H7 (cell line): ENCODE measurements around the gene SEL1L. TPM values are rescaled to one million over a fixed set of nuclear protein-coding genes. Genes with fewer than 3 reads are reported as not detected.
A peak's percentile ranks its signal among the peaks of the same experiment; 100 is the strongest.
"Not testable (repeated sequence)": the region's sequence is repeated elsewhere in the genome, so short reads cannot be mapped to it uniquely, and the experiment has no call there.

Experiments
- DNase-seq: peaks from one replicate; pipeline ENCODE4 v3.0.0; 2012
- H3K27me3 ChIP-seq: 2 replicates; pipeline ENCODE4 v1.6.0; 2011; ENCODE audit warnings: mild to moderate bottlenecking, low read length; ENCODE audit not compliant: control insufficient read depth, insufficient read depth
- H3K36me3 ChIP-seq: replicated peaks from 2 replicates; pipeline ENCODE4 v1.5.1; 2011; ENCODE audit warnings: low read length; ENCODE audit not compliant: control insufficient read depth, insufficient read depth
- H3K4me3 ChIP-seq: 2 replicates; pipeline ENCODE4 v1.5.1; 2011; ENCODE audit warnings: low read depth, mild to moderate bottlenecking, control low read depth, low read length, moderate library complexity; ENCODE audit not compliant: insufficient read depth
- total RNA-seq: library from RNA; depleted of rRNA; stranded (reverse); fragments of >200 nt; shearing (Covaris generic); gene quantifications from 2 replicates; pipeline ENCODE4 v1.2.3, GENCODE V29; 2014; rRNA removed

The SEL1L gene
- total RNA-seq, 1 experiment from 2014 or later, result 15.7 TPM

DNA sequence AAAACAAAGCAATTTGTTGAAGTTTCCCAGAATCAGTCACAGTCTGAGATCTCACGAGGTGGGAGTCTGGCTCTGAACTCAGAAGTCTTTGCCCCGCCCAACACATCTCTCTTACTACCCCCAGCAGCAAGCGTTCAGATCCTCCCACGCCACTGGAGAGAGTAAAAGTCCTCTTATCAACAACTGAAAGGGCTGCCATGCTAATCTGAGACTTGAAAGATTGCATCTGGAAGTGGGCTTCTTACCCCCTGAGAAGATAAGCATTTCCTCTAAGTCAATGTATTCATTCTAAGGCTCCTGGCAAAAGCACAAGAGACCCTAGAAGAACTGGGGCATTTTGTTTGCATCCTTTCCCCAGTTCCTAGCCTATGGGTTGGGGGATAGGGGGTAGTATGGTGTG is 99.4 kb downstream of the SEL1L start:
- Histone ChIP-seq H3K4me3 (no peak overlapping the region), H3K36me3 (no peaks in the 10 kb centered on the region), H3K27me3 (peaks cover 11% of the 10 kb centered on the region)
- DNase-seq, result peak; percentile 36

DNA sequence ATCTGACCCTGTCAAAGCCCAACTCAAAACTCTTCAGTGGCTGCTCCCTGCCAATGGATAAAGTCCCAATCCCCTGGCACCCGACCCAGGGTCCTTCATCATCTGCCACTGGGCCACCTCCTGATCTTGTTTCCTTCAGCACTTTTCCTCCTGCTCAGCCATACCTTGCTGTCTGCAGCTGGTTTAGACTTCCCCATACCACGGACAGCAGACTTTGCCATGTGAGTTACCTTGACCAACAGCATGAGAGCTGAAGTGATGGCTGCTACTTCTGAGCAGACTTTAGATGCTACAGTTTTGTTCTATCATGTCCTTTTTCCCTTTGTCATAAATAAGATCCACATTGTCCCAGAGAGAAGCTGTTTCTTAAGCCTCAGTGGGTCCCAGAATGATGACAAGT is 100.3 kb downstream of the SEL1L start:
- peaks cover 11% of the 10 kb centered on the region for H3K27me3 ChIP-seq
- no peak overlapping the region for H3K4me3 ChIP-seq
- no peak for DNase-seq
- H3K36me3 ChIP-seq, result no peaks in the 10 kb centered on the region

DNA sequence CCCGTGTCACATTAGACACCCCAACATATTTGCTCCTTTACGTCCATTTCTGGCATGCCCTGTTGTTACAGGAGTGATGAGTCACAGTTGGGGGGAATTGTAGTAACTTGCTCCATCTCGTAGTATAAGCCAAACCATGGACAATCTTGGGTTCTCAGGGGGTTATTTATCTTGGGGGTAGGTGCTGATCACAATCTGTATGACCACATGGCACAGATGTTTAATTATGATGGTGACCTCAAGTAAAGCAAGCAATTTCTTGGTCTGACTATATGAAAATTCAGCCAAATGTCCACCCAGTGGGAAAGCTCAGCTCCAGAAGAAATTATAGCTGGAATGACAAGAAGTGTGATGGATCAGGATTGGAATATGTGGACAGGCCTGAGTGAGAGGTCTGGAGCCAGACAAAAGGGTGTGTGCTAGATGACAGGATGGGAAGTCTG is 101.4 kb downstream of the SEL1L start:
- no peaks in the 10 kb centered on the region; the same call in 1 of the 2 replicates for H3K36me3 ChIP-seq
- H3K27me3 ChIP-seq, result peaks cover 7% of the 10 kb centered on the region
- DNase-seq, result no peak
- no peak overlapping the region for H3K4me3 ChIP-seq

DNA sequence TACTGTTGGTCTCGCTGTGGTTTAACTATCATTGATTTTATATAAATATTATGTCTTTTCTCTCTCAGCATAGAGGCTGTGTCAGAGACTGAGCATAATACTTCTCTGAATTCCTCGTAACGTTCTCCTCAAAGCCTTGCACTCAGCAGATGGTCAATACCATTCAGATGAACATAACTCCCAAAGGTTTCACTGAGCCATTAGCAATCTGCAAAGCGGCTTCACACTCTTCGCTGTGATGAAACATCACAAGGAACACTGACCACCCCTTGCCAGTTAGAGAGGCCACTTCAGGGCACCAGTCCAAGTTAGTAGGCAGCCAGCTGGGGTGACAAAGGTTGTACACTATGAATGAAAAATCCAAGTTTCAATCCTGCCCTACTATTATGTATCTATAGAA is 103.4 kb downstream of the SEL1L start:
- Histone ChIP-seq H3K36me3 (no peaks in the 10 kb centered on the region; the same call in 1 of the 2 replicates), H3K4me3 (no peak overlapping the region), H3K27me3 (no peaks in the 10 kb centered on the region)
- DNase-seq, result no peak

DNA sequence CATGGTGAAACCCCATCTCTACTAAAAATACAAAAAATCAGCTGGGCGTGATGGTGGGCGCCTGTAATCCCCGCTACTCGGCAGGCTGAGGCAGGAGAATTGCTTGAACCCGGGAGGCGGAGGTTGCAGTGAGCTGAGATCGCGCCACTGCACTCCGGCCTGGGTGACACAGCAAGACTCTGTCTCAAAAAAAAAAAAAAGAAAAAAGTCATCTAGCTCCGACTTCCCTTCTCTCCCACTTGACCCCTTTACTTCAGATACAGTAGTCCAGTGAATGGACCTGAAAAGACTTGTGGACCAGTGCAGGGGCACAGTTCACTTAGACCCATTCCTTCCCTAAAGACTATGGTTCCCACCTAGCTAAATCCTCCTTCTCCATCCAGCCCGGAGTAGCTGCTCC is 103.9 kb downstream of the SEL1L start:
- H3K27me3 ChIP-seq, H3K36me3 ChIP-seq, DNase-seq, H3K4me3 ChIP-seq: not testable (repeated sequence)

DNA sequence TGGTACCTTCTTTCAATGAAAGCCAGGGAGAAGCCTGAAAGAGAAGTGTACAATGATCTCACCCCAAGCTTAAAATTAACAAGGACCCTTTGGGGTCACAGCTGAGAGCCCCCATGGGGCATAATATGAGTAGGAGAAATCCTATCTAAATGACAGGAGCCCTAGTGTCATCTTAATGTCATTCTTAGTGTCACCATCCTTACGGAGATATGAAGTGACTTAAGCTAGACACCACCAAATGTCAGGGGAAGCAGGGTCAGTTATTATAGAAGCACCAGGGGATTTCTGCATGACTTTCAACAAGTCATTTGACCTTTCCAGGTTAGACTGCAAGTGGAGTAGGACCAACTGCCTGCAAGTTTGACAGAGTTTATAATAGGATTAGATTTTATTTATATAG is 104.6 kb downstream of the SEL1L start:
- no peak overlapping the region for H3K4me3 ChIP-seq
- no peak for DNase-seq
- no peaks in the 10 kb centered on the region; the same call in 1 of the 2 replicates for H3K36me3 ChIP-seq
- no peaks in the 10 kb centered on the region for H3K27me3 ChIP-seq

DNA sequence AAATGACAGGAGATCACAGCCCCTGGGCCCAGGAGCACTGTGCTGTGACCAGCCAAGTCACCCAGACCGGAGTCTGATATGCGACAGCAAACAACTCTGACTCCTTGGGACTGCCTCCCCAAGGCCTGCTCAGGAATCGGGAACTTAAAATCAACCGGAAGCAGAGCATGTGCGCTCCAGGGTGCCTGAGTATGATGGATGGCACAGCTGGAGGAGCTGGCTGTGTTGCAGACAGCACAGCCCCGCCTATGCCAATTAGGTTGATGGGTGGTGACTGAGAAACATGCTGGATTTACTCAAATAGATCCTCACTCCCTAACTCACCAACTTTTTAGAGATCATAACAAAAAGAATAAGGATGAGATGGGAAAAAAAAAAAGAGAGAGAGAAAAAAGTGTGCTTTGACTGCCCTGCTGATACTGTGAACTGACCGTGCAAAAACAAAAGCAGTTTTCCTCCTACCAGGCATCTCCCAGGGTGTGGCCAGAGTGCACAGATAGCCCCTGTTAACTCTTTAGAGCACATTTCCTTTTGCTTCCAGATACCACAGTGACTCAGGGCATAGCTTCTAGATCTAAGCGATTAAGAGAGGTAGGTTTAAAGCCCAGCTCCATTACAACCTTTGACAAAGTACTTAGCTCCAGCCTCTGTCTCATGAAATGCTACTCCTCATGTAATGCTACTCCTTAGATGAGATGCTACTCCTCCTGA is 106.2 kb downstream of the SEL1L start:
- Histone ChIP-seq H3K4me3 (no peak overlapping the region), H3K36me3 (no peaks in the 10 kb centered on the region; the same call in 1 of the 2 replicates), H3K27me3 (no peaks in the 10 kb centered on the region)
- DNase-seq, result no peak

DNA sequence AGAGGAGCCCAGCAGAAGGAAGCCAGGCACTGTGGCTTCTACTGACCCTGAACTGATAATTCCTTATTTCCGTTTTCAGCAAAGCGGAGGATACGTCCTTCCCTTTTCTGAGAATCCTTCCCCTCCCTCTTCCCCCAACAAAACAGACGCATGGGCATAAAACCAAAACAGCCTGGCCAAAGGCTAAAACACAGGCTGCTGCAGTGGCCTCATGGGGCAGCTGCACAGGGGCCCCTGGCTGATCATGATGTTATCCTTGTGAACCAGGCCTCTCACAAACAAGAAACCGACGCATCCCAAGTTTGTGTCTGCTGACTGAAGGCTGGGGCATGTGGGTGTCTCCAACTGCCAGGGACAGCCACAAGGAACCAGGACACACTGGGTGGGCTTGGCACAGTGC is 110.1 kb downstream of the SEL1L start:
- no peak for DNase-seq
- H3K36me3 ChIP-seq, result no peaks in the 10 kb centered on the region; the same call in 1 of the 2 replicates
- no peak overlapping the region for H3K4me3 ChIP-seq
- H3K27me3 ChIP-seq, result no peaks in the 10 kb centered on the region

Other genes with a start within 250 kb of the SEL1L start
- 26.9 and 28.5 TPM in 2 replicates for gene STON2, start 133.5 kb downstream of the SEL1L start, total RNA-seq